GM18873 (cell line): ENCODE measurements around the gene SMAD3.
"Not testable (repeated sequence)": the region's sequence is repeated elsewhere in the genome, so short reads cannot be mapped to it uniquely, and the experiment has no call there.

Experiments
- ATAC-seq: cut with Tn5 transposase; IDR thresholded peaks from one replicate; pipeline ENCODE4 v1.9.1; 2021; ENCODE audit warnings: mild to moderate bottlenecking, moderate library complexity, moderate number of reproducible peaks; ENCODE audit not compliant: unreplicated experiment, low FRiP score

Gene SMAD3

DNA sequence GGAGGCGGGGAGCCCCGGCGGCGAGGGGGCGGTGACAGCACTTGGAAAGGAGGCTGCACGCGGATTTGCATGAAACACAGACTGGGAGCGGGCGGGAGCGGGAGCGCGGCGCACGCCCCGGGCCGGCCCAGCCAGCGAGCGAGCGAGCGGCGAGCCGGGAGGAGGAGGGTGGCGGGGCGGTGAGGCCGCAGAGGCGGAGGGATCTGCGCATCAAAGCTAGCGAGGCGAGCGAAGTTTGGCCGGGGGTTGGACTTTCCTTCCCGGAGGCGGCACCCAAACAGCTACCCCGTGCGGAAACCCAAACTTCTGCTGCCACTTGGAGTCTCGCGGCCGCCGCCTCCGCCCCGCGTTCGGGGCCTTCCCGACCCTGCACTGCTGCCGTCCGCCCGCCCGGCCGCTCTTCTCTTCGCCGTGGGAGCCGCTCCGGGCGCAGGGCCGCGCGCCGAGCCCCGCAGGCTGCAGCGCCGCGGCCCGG is at the start of gene SMAD3:
TSS of gene SMAD3 (plus strand) at position 72 of the 475 bp plus-strand sequence. CDS start 553 bp downstream, outside the sequence.
- peak; percentile 38 for ATAC-seq

DNA sequence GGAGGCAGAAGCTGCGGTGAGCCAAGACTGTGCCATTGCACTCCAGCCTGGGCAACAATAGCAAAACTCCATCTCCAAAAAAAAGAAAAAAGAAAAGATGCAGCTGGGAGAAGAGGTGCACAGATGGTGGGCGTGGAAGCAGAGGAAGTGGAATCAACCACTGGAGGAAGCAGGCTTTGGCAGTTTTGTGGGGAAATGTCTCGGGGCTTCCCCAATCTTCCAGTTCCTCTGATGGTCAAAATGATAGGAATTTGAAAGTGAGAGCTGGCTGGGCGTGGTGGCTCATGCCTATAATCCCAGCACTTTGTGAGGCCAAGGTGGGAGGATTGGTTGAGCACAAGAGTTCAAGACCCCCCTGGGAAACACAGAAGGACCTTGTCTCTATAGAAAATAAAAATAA is 48.1 kb upstream of the SMAD3 start:
- ATAC-seq: no peak

DNA sequence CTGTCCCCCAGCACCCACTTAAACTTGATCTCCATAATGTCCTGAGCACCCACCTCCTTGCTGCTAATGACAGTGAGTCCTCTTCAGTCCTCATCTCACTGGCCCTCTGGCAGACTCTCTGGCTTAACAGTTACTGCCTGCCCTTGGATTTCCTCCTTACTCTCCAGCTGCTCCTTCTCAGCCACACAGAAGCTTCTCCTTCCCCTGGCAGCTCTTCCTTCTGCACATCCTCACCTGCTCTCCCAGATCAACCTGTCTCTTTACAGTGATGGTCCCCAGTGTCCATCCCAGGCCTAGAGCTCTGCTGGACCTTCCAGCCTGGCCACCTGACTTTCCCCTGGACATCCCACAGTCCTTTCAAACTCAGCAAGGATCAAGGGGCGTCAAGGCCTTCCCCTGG is 47.4 kb upstream of the SMAD3 start:
- ATAC-seq: no peak

DNA sequence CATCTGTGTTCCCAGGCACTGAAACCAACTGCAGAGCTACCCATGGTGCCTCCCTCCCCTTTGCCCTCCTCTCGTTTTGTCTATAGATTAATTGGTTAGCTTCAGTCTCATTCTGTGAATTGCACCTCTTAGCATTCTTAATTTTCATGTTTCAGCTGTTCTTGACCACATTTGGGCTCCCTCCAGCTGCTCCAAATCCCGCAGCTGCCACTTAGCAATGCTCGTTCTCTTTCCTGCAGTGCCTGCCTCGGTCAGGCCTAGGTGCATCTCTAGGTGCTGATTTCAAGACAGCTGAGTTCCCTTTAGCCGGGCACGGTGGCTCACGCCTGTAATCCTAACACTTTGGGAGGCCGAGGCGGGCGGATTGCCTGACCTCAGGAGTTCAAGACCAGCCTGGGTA is 47.0 kb upstream of the SMAD3 start:
- ATAC-seq: no peak

DNA sequence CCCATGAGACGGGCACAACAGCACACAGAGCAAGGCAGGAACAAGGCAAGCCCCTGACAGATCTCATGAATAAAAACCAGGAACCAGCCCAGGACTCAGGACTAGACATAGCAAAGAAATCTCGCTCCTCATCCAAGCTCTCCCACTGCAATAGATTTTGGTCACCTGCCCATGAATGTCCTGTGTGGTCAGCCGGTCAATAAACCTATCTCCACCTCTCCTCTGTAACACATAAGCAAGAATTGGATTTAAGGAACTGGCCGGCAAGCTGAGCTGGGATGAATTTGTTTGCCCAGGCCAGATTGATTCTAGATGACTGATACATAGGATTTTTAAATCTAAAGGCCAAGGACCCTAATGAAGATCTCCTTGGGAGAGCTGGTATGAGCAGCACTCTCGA is 46.3 kb upstream of the SMAD3 start:
- no peak for ATAC-seq

DNA sequence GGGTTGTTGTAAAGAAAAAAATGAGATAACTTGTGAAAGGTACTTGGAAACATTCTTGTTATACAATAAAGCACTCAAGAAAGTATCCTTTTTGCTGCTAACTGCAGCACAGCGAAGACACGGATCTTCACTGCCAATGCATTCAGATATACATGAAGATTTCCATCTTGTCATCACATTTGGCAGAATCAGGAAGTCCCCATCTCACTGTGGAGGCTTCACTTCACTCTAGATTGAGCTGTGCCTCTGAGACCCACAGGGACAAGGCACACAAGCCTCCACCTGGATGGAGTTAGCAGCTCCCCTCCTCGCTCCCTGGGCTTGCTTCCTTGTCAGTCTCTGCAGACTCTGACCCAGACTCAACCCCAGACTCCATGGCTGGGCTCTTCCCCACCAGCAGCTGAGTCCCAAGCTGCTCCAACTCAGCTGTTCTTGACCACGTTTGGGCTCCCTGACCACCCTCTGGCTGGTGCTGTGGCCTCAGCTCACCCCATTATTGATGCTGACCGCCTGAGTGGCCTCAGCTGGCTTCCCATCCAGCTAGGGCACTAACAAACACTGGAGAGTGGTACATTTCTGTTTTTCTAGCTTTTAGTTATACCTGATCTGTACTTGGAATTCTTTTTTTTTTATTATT is 45.4 kb upstream of the SMAD3 start:
- no peak for ATAC-seq

DNA sequence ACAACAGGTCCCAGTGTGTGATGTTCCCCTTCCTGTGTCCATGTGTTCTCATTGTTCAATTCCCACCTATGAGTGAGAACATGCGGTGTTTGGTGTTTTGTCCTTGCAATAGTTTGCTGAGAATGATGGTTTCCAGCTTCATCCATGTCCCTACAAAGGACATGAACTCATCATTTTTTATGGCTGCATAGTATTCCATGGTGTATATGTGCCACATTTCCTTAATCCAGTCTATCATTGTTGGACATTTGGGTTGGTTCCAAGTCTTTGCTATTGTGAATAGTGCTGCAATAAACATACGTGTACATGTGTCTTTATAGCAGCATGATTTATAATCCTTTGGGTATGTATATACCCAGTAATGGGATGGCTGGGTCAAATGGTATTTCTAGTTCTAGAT is 44.7 kb upstream of the SMAD3 start:
- ATAC-seq: not testable (repeated sequence)

DNA sequence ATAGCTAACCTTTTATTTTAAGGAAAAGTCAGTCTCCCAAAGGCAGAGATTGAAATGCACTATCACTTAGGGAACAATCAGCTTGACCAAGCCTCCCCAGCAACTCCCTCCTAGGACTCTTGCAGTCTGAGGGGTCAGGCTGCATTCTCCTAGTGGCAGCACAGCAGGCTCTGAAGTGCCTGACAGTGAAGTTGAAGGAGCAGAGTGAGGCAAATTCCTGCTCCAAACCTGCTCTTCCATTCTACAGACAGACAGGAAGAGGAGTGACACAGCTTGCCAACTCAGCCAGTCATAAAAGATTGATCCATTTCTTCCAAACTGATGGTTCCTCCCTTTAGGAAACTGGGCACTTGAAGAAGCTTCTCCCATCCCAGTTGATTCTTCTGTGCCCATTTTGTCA is 43.9 kb upstream of the SMAD3 start:
- ATAC-seq: no peak

DNA sequence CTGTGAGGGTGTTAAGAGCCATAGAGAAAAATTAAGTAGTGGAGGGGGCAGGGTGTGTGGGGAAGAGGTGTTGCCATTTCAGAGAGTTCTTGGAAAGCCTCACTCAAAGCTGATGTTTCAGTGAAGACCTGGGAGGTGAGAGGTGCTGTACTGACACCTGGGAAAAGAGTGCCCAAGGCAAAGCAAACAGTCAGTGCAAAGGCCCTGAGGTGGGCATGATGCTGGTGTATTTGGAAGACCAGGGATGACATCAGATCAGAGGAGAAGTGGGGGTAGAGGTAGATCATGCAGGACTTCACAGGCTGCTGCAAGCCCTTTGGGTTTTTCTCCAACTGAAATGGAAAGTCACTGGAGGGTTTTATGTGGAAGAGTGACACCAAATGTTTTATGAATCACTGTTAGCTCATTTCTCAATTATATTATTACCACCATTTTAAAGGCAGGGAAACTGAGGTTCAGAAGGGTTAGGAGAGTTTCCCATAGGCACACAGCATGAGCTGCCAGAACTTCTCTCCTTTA is 42.8 kb upstream of the SMAD3 start:
- ATAC-seq: no peak

DNA sequence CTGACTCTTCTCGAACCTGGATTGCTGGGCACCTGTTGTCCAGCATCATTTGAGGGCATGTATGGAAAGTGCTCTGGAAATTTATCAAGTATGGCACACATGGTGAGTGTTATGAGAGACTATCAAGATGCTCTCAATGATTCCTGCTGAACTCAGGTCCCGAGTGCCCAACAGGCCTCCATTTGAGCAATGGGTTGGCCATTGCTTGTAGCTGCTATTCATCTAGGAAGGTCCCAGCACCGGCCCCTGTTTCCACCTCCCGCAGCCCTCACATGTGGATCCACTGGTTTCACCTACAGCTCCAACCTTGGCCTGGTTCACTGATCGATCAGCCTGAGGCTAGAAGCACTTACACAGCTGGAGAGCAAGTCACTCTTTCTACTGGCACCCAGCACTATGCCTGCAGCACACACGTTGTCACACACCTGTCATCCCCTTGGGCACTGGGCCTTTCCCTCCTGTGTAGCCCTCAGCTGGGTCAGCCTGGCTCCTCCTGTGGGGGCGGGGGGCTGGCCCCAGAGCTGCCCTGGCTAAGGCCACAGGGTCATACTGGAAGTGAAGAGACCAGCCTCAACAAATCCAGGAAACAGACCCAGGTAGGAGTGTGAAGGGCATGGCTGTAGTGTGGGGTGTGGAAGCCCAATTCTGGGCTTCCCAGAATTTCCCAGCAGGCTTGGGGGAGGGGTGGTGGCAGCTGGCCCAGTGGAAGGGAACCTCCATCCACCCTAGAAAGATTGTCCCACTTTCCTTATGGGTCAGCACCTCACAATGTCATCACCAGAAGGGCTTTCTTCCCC is 41.7 kb upstream of the SMAD3 start:
- ATAC-seq: no peak

DNA sequence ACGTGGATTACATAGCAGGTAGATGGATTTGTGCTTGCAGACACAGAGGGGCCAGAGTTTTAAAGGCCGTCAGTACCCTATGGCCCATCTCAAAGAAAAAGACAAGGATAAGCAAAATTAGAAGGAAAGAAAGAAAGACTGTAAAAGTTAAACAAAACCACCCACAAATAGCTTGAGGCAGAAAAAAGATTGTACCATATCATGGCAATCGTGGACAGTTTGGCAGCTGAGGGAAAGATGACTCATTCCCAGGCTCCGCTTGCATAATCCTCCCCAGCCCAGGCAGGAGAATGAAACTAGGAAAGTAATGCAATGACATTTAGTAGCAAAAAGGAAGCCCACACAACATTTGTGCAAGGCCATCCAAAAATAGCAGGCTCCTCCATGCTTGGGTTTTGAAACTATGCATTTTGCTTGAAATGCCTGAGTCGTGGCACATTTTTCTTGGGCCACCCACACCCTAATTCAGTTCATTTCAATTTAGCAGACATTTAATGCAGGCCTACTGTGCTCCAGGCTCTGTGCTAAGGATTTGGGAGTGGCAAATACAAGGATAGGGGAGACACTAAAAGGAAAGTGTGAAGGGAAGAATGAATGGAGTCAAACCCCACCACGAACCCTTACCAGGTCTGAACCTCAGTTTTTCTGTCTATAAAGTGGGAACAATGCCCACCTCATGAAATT is 40.9 kb upstream of the SMAD3 start:
- ATAC-seq: no peak

DNA sequence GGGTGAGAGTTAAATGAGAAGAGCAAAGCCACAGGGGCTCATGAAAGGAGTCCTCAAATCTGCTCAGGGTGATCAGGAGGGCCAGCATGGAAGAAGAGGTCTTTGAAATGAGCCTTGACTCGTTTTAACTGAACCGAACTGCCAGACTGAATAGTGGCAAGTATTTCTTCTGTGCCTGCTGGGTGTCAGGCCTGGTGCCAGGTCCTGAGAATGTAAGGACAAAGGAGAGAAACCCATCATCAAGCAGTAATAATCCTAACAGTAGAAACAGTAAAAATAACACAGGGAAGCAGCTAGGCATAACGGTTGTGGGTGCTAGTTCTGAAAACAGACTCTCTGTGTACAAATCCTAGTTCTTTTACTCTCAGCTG is 40.4 kb upstream of the SMAD3 start:
- ATAC-seq: no peak

DNA sequence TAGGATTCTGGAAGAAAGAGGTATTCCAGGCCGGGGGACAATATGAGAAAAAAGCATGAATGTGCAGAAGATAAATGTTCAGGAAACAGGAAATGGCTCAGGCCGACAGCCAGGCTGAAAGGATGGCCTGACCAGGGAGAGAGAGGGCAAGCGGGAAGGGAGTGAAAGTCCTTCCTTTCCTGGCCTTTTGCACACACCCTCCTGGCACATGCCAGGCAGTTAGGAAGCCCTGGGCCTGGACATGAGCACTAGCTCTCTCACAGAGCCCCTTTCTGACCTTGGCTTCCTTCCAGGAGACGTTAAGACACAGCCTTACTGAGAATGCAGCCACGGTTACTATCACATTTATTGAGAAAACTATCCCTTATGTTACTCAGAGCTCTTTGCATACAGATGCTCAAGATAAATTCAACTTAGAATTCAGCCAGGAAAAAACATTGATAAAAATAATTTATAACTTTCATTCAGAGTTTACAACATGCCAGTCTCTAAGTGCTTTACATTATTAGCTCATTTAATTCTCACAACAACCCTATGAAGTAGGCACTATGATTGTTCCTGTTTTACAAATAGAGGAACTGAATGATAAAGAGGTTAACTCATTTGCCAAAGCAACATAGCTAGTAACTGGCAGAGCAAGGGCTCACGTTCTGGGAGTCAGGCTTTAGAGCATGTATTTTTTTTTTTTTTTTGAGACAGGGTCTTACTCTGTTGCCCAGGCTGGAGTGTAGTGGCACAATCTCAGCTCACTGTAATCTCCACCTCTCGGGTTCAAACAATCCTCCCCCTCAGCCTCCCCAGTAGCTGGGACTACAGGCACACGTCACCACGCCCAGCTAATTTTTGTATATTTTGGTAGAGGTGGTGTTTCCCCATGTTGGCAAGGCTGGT is 39.4 kb upstream of the SMAD3 start:
- no peak for ATAC-seq

DNA sequence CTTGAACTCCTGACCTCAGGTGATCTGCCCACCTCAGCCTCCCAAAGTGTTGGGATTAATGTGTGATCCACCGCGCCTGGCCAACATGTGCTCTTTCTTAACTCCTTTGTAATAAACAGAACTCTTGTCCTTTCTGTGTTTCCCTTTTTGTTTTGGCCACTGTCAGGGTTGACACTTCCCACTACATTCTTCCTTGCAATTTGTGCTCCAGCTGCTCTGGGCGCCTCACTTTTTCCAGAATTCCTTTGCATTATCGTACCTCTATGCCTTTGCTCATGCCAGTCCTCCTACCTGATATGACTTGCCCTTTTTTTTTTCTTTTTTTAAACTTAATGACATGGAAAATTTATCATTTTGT is 38.8 kb upstream of the SMAD3 start:
- no peak for ATAC-seq

DNA sequence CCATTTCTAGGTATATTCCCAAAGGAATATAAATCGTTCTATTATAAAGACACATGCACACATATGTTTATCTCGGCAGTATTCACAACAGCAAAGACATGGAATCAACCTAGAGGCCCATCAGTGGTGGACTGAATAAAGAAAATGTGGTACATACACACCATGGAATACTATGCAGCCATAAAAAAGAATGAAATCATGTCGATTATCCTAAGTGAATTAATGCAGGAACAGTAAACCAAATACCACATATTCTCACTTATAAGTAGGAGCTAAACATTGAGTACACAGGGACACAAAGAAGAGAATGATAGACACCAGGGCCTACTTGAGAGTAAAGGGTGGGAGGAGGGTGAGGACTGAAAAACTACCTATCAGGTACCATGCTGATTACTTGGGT is 37.0 kb upstream of the SMAD3 start:
- ATAC-seq: not testable (repeated sequence)

DNA sequence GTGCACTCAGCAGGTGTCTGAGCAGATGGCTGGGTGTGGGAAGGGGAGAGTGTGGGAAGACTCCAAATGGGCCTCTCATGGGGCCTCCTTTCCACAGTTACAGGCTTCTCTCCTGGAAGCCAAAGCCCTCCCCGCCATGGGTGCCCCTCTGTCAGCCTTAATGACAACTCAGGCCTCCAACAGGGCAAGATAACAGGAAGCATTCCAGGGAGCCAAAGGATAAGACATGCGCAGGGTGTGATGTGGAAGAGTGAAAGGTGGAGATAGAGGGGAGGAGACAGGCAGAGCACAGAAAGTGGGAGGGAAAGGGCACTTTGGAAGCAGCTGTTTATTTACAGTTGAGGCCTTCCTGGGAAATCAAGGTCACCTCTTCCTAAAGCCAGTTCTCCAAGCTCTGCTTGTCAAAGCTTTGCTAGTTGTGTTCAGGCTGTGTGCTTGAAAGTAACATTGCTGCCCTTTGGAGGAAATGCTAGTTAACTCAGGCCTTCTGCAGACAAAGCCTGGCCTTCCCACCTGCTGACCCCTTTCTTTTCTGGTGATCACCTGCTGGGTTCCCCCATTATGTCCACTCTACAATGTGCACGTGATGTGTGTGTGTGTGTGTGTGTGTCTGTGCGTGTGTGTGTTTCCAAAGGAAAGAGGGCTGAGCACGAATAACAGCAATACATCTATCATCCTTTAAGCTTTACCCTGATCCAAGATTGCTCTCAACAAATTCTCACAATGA is 35.2 kb upstream of the SMAD3 start:
- ATAC-seq: no peak

DNA sequence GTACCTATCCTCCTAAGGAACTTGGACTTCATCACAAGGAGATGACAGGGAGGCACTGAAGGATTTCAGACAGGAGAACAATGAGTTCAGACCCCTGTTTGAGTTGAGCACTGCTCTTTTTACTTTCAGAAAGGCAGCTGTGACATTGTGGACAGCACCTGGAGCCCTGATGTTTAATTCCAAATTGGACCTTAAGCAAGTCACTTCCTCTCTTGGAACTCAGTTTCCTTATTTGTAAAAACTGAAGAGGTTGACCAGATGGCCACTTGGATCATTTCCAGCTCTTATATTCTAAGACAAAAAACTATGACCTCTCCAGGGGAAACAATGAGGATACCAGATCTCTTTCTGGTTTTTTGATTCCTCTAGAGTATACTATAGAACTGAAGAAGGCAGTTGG is 34.1 kb upstream of the SMAD3 start:
- ATAC-seq: no peak

DNA sequence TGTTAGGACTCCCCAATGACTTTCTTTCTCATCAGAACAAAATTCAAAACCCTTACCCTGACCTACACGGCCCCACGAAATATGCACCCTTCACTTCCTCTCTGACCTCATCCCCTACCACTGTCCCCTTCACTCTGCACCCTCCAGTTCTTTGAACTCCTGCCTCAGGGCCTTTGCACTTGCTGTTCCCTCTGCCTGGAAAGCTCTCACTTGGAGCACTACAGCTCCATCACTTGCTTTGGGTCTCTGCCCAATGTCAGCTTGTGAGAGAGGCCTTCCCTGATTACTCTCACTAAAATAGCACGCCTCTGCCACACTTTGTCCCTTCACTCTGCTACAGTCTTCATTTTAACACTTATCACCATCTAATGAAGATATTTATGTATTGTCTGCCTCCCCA is 32.8 kb upstream of the SMAD3 start:
- no peak for ATAC-seq

DNA sequence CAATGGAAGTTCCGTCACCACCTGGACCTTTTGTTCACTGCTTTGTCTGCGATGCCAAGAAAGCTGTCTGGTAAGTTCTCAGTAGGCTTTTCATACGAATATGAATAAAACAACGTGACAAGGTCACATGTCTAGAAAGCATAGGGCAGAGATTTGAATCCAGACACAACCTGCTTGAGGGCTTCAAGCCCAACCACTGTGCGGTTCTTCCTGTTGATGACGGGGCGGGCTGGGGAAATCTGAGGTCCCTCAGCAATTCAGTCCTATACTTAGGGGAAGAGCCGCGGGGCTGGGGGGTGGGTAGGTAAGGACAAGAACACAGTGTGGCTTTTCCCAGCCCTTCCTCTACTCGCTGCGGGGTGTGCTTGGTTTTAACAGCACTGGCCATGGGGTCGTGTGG is 32.4 kb upstream of the SMAD3 start:
- ATAC-seq: no peak

DNA sequence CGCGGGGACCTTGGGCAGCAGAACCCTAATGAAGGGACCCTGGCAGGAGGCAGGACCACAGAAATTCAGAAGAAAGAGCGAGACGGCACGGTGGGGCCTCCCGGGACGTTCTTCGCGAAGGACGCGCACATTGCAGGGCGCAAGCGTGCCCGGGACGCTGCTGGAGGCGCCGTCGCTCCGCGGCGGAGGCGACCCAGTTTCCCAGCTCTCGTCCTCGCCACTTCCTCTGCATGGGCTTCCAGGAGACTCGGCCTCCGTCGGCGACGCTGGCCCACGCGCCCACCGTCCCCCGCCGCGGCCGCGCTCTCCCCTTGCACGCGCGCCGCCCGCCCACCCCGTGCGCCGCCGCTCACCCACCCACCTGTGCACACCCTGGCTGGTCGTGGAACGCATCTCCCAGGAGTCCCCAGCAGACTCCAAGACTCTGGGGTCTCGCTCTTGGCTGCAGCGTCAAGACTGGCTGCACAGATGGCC is 31.8 kb upstream of the SMAD3 start:
- no peak for ATAC-seq
